HepG2 (cell line): ENCODE measurements around the gene NFATC4. TPM values are rescaled to one million over a fixed set of nuclear protein-coding genes. Genes with fewer than 3 reads are reported as not detected.
A peak's percentile ranks its signal among the peaks of the same experiment; 100 is the strongest.

Experiments
- MED13 ChIP-seq: sonication (generic); formaldehyde crosslinking; IDR thresholded peaks from 2 replicates; pipeline ENCODE4 v1.5.0; 2020; ENCODE audit warnings: missing genetic modification reagents
- ZBED4 ChIP-seq: sonication (generic); formaldehyde crosslinking; IDR thresholded peaks from 2 replicates; pipeline ENCODE4 v1.4.0; 2020; ENCODE audit warnings: missing genetic modification reagents, borderline replicate concordance
- ZBTB40 ChIP-seq, 2 experiments: fragments of 450-650 bp in 1 of 2; sonication (generic) in 1 of 2; formaldehyde crosslinking in 1 of 2; IDR thresholded peaks; 2 replicates each; pipeline versions ENCODE4 v1.6.1 to v1.8.0; 2016 to 2022; ENCODE audit warnings: antibody characterized with exemption in 1 of 2, mild to moderate bottlenecking in 1 of 2, missing genetic modification reagents in 1 of 2
- ZNF136 ChIP-seq: sonication (generic); formaldehyde crosslinking; IDR thresholded peaks from 2 replicates; pipeline ENCODE4 v1.8.1; 2022; ENCODE audit warnings: low read depth, mild to moderate bottlenecking, moderate library complexity, missing genetic modification reagents
- ZNF142 ChIP-seq: sonication (generic); formaldehyde crosslinking; IDR thresholded peaks from 2 replicates; pipeline ENCODE4 v1.4.0; 2020; ENCODE audit warnings: missing genetic modification reagents
- ZNF570 ChIP-seq: sonication (generic); formaldehyde crosslinking; IDR thresholded peaks from 2 replicates; pipeline ENCODE4 v1.4.0; 2020; ENCODE audit warnings: mild to moderate bottlenecking, missing genetic modification reagents, borderline replicate concordance
- ZNF644 ChIP-seq: IDR thresholded peaks from 2 replicates; pipeline ENCODE4 v1.6.1; 2016; ENCODE audit warnings: low read depth
- ZSCAN25 ChIP-seq: sonication (generic); formaldehyde crosslinking; IDR thresholded peaks from 2 replicates; pipeline ENCODE4 v1.8.0; 2022; ENCODE audit warnings: mild to moderate bottlenecking, missing genetic modification reagents
- polyA plus RNA-seq, 8 experiments: library from polyadenylated mRNA; depleted of rRNA in 3 of 8; stranded (reverse) in 7 of 8; unstranded in 1 of 8; fragments of >200 nt; fragmentation: Illumina TruSeq in 4 of 8; extraction: Trizol in 4 of 8; gene quantifications; 2 replicates each; pipeline versions ENCODE4 v1.2.1 to v1.2.3, GENCODE V29; 2011 to 2016; ENCODE audit warnings: low read depth in 4 of 8, missing spikeins in 1 of 8, mixed read lengths in 1 of 8; ENCODE audit not compliant: insufficient read depth in 1 of 8
- total RNA-seq, 5 experiments: library from RNA; depleted of rRNA; stranded (reverse); fragments of >200 nt; fragmentation: Illumina TruSeq; extraction: Trizol; gene quantifications; 2 replicates each; pipeline ENCODE4 v1.2.3, GENCODE V29; 2016; ENCODE audit warnings: low read depth in 1 of 5

Gene NFATC4
- total and polyA plus RNA-seq, 2 of the 13 experiments (the other 11 are each of a cell fraction or from before 2014, with no cell fraction given): 0.04 to 0.15 TPM

- TF ChIP-seq ZBTB40 (IDR thresholded peaks at IDR 0.05) (no peak), ZBTB40 (CRISPR knock-in tag; IDR thresholded peaks at IDR 0.05) (peak; percentile 66), ZSCAN25 (CRISPR knock-in tag) (no peak), ZNF136 (no peak), MED13 (no peak), ZNF142 (CRISPR knock-in tag) (0 out of 2 replicates have a peak, but pooled peaks have one; percentile 54), ZBED4 (0 out of 2 replicates have a peak, but pooled peaks have one; percentile 59), ZNF644 (CRISPR knock-in tag) (no peak), ZNF570 (no peak)
Measured at GRCh38 chr14:24366721-24367513, 1.1 kb upstream of the NFATC4 start (continued).
